Activated CD4-positive, alpha-beta memory T cell treated with anti-CD3 and anti-CD28 coated beads for 36 hours (primary cell): ENCODE data around the gene MTSS2. TPM values are rescaled to one million over a fixed set of nuclear protein-coding genes. Genes with fewer than 3 reads are reported as not detected.
"Not testable (repeated sequence)": the region's sequence is repeated elsewhere in the genome, so short reads cannot be mapped to it uniquely, and the experiment has no call there.

ENCODE experiments used
- CTCF ChIA-PET: fragments of 350-600 bp; sonication (Branson Sonifier 250); formaldehyde crosslinking; loops from one replicate; lab custom pipeline; 2021; ENCODE audit warnings: antibody characterized with exemption, inconsistent platforms; lab: Charles Lee
- POLR2A ChIA-PET: fragments of 350-600 bp; sonication (Branson Sonifier 250); formaldehyde crosslinking; loops from one replicate; lab custom pipeline; 2021; ENCODE audit warnings: antibody characterized with exemption; lab: Charles Lee
- DNase-seq: peaks from one replicate; pipeline ENCODE4 v3.0.0-alpha.2; 2020
- H3K27ac Mint-ChIP-seq: one replicate; pipeline ENCODE4 v1.8.0; 2021; ENCODE audit warnings: mixed read lengths
- H3K27me3 Mint-ChIP-seq: one replicate; pipeline ENCODE4 v1.8.0; 2021; ENCODE audit warnings: mixed read lengths
- H3K36me3 Mint-ChIP-seq: one replicate; pipeline ENCODE4 v1.8.0; 2021; ENCODE audit warnings: mixed read lengths
- H3K4me1 Mint-ChIP-seq: one replicate; pipeline ENCODE4 v1.8.0; 2021; ENCODE audit warnings: low read depth, mixed read lengths
- H3K4me3 Mint-ChIP-seq: one replicate; pipeline ENCODE4 v1.8.0; 2021; ENCODE audit warnings: mild to moderate bottlenecking, mixed read lengths
- H3K9me3 Mint-ChIP-seq: one replicate; pipeline ENCODE4 v1.8.0; 2021; ENCODE audit warnings: mixed read lengths
- intact Hi-C: fragments of 100-400 bp; cut with micrococcal nuclease; formaldehyde crosslinking; loops from one replicate; pipeline ENCODE4 v1.15.1; 2023
- total RNA-seq, 2 experiments: library from RNA; stranded (reverse); gene quantifications; one replicate each; pipeline ENCODE4 v1.2.3, GENCODE V29; 2021

Gene MTSS2
- total RNA-seq, 2 experiments from 2014 or later = 0.29 to 1.1 TPM

- Mint-ChIP-seq H3K27me3 (no peaks in the 10 kb centered on the region), H3K36me3 (no peaks in the 10 kb centered on the region), H3K4me1 (no peaks in the 10 kb centered on the region), H3K27ac (no peak overlapping the region), H3K4me3 (no peak overlapping the region), H3K9me3 (no peaks in the 10 kb centered on the region)
- ChIA-PET POLR2A (no interaction called here), CTCF (no interaction called here)
- intact Hi-C loops = loop anchor here (10.0 kb wide), 1 partner anchor 153 kb away; no protein-coding TSS in a partner anchor
- DNase-seq = no peak
These were observed 38.2 kb downstream of the MTSS2 start for GRCh38 chr16:70647441-70648359.

GRCh38 chr16:70646260-70647241 is 39.3 kb downstream of the MTSS2 start, which contains the start of gene IL34:
Gene IL34, plus strand, starts transcription at chr16:70646559. Its CDS starts 389 bp downstream, at chr16:70646948.
- no peaks in the 10 kb centered on the region for H3K36me3 Mint-ChIP-seq
- POLR2A ChIA-PET = no interaction called here
- no peaks in the 10 kb centered on the region for H3K9me3 Mint-ChIP-seq
- CTCF ChIA-PET = no interaction called here
- H3K4me1 Mint-ChIP-seq = no peaks in the 10 kb centered on the region
- intact Hi-C loops = loop anchor here (10.0 kb wide), 1 partner anchor 152 kb away; no protein-coding TSS in a partner anchor
- no peak for DNase-seq
- peaks cover 4% of the 10 kb centered on the region for H3K27me3 Mint-ChIP-seq
- no peak within 1 kb of the TSS for H3K27ac Mint-ChIP-seq
- H3K4me3 Mint-ChIP-seq = no peak within 1 kb of the TSS

GRCh38 chr16:70644763-70645597 is 40.9 kb downstream of the MTSS2 start:
- ChIA-PET CTCF (interaction anchor here (1.1 kb wide), 1 partner anchor 9 kb away, joined by 3 read pairs; no protein-coding TSS in a partner anchor), POLR2A (no interaction called here)
- intact Hi-C loops = loop anchor here (10.0 kb wide), 1 partner anchor 150 kb away; no protein-coding TSS in a partner anchor
- DNase-seq = no peak
- Mint-ChIP-seq H3K27me3 (peaks cover 5% of the 10 kb centered on the region), H3K9me3 (no peaks in the 10 kb centered on the region), H3K36me3 (no peaks in the 10 kb centered on the region), H3K27ac (no peak overlapping the region), H3K4me1 (no peaks in the 10 kb centered on the region), H3K4me3 (no peak overlapping the region)

GRCh38 chr16:70643264-70643663 is 42.6 kb downstream of the MTSS2 start:
- intact Hi-C loops = loop anchor here (10.0 kb wide), 1 partner anchor 148 kb away; no protein-coding TSS in a partner anchor
- H3K36me3 Mint-ChIP-seq, H3K9me3 Mint-ChIP-seq, CTCF ChIA-PET, H3K27ac Mint-ChIP-seq, H3K4me1 Mint-ChIP-seq, DNase-seq, H3K4me3 Mint-ChIP-seq, POLR2A ChIA-PET, H3K27me3 Mint-ChIP-seq: not testable (repeated sequence)

- H3K4me1 Mint-ChIP-seq = no peaks in the 10 kb centered on the region
- H3K9me3 Mint-ChIP-seq = no peaks in the 10 kb centered on the region
- H3K27me3 Mint-ChIP-seq = peaks cover 5% of the 10 kb centered on the region
- ChIA-PET CTCF (no interaction called here), POLR2A (no interaction called here)
- no peaks in the 10 kb centered on the region for H3K36me3 Mint-ChIP-seq
- no peak overlapping the region for H3K4me3 Mint-ChIP-seq
- no peak overlapping the region for H3K27ac Mint-ChIP-seq
- DNase-seq = no peak
- intact Hi-C loops = loop anchor here (10.0 kb wide), 1 partner anchor 148 kb away; no protein-coding TSS in a partner anchor
These were observed 43.2 kb downstream of the MTSS2 start for GRCh38 chr16:70642633-70643032.

GRCh38 chr16:70638814-70639792 is 46.8 kb downstream of the MTSS2 start:
- H3K27me3 Mint-ChIP-seq = peaks cover 5% of the 10 kb centered on the region
- POLR2A ChIA-PET = no interaction called here

More at GRCh38 chr16:70638814-70639792, 46.8 kb downstream of the MTSS2 start:
- no peak overlapping the region for H3K4me3 Mint-ChIP-seq
- no peaks in the 10 kb centered on the region for H3K36me3 Mint-ChIP-seq
- CTCF ChIA-PET = interaction anchor here (0.6 to 1.4 kb wide), 2 partner anchors 13 to 132 kb away, joined by 3 to 4 read pairs; no protein-coding TSS in a partner anchor
- H3K4me1 Mint-ChIP-seq = no peaks in the 10 kb centered on the region
- H3K27ac Mint-ChIP-seq = no peak overlapping the region
- no peak for DNase-seq
- intact Hi-C loops = no loop called here
- no peaks in the 10 kb centered on the region for H3K9me3 Mint-ChIP-seq

Other genes with a start within 250 kb of the MTSS2 start
- 10 to 100 TPM; 16.7 to 17.3 TPM for gene ST3GAL2, start 247.0 kb downstream of the MTSS2 start, total RNA-seq
- 10 to 100 TPM; 13.1 to 14.0 TPM for gene FCSK, start 231.5 kb downstream of the MTSS2 start, total RNA-seq
- 10 to 100 TPM; 35.9 to 40.2 TPM for gene COG4, start 162.5 kb downstream of the MTSS2 start, total RNA-seq
- 100 to 1,000 TPM; 450 to 453 TPM for gene SF3B3, start 162.2 kb downstream of the MTSS2 start, total RNA-seq
- gene IL34, start 39.5 kb downstream of the MTSS2 start, total RNA-seq = not detected
- 10 to 100 TPM; 22.2 to 25.0 TPM for gene VAC14, start 115.1 kb upstream of the MTSS2 start, total RNA-seq